Measurements from ENCODE around the gene SHQ1. TPM values are rescaled to one million over a fixed set of nuclear protein-coding genes. Genes with fewer than 3 reads are reported as not detected.

Gene SHQ1
- total and polyA plus RNA-seq, 9 of the 15 experiments (the other 6 are each of a cell fraction or from before 2014, with no cell fraction given): 9.2 to 25.0 (median 14.1) TPM

- no peak overlapping the region for H3K27ac ChIP-seq (ENCODE audit: extremely low read depth, low read depth, low read length)
- no TSS peak for BruUV-seq (replicated peaks)
- H3K27me3 ChIP-seq (ENCODE audit: control insufficient read depth in 2 of 2, insufficient read depth in 2 of 2, low read length in 2 of 2): no peaks in the 10 kb centered on the region
- ChIA-PET CTCF (ENCODE audit: low intra/inter-chr PET ratio) (no interaction called here), POLR2A (interaction anchor here (0.6 kb wide), 1 partner anchor 25 kb away, joined by 3 read pairs; no protein-coding TSS in a partner anchor)
- H3K79me2 ChIP-seq (ENCODE audit: control insufficient read depth, insufficient read depth, low read length): no peaks in the 10 kb centered on the region
- H3K9me1 ChIP-seq (ENCODE audit: control insufficient read depth, insufficient read depth, low read length): no peaks in the 10 kb centered on the region
- intact Hi-C loops (cut with micrococcal nuclease): loop anchor here (10.0 kb wide), 1 partner anchor 556 kb away; no protein-coding TSS in a partner anchor
- FAIRE-seq (no peak), DNase-seq (ENCODE audit: extremely low read depth in 1 of 4, low spot score in 3 of 4) (no peak), ATAC-seq (no peak)
- no peaks in the 10 kb centered on the region for H3K9me3 ChIP-seq (replicated peaks; ENCODE audit: control insufficient read depth, insufficient read depth, low read depth, low read length)
- H3K4me3 ChIP-seq: no peak overlapping the region
- TF ChIP-seq MEIS2 (IDR thresholded peaks at IDR 0.05; ENCODE audit: partially characterized antibody) (peak; percentile 57), PBX2 (CRISPR knock-in tag; IDR thresholded peaks at IDR 0.05; ENCODE audit: low read depth) (no peak), PBX2 (tag; conservative IDR thresholded peaks at IDR 0.05; ENCODE audit: low read depth) (peak; percentile 76), FUS (optimal IDR thresholded peaks at IDR 0.05; ENCODE audit: low read depth, low read length) (no peak), ZNF165 (CRISPR knock-in tag; IDR thresholded peaks at IDR 0.05; ENCODE audit: borderline replicate concordance) (no peak), CBFA2T2 (conservative IDR thresholded peaks at IDR 0.05) (no peak)
- peaks cover 38% of the 10 kb centered on the region; the same call in 2 of the 3 replicates for H3K36me3 ChIP-seq (ENCODE audit: control insufficient read depth, insufficient read depth, low read length)
- no peak overlapping the region for H3K4me2 ChIP-seq (ENCODE audit: insufficient read depth, low read length)
- in situ Hi-C loops (cut with MboI): loop anchor here (5.0 to 10.0 kb wide), 2 partner anchors 153 to 1106 kb away; no protein-coding TSS in a partner anchor
- no peak overlapping the region for H2AFZ ChIP-seq (ENCODE audit: low read depth, low read length)
- no peaks in the 10 kb centered on the region for H4K20me1 ChIP-seq (replicated peaks; ENCODE audit: control insufficient read depth, insufficient read depth, low read length)
- peaks cover 0 to 7% of the 10 kb centered on the region in 2 experiments; a peak in 2 of 5 replicates for H3K4me1 ChIP-seq (replicated peaks in 1 of 2; ENCODE audit: control insufficient read depth in 2 of 2, insufficient read depth in 2 of 2, low read length in 2 of 2)
- no peak overlapping the region for H3K9ac ChIP-seq (ENCODE audit: insufficient read depth in 1 of 2, low read depth in 2 of 2, low read length in 2 of 2)
Observed at GRCh38 chr3:72820415-72820814, 27.8 kb downstream of the SHQ1 start.
